ENCODE data around the gene MFAP4. TPM values are rescaled to one million over a fixed set of nuclear protein-coding genes. Genes with fewer than 3 reads are reported as not detected.

The MFAP4 gene
- total RNA-seq, 1 experiment from 2014 or later = 4.0 TPM

GRCh38 chr17:19377602-19378415, 9.2 kb downstream of the MFAP4 start (continued):
- no peak for TF ChIP-seq RORB (CRISPR knock-in tag; IDR thresholded peaks at IDR 0.05)
- no peak for TF ChIP-seq EMX1 (CRISPR knock-in tag; IDR thresholded peaks at IDR 0.05)
- peak; percentile 81 for TF ChIP-seq NFYB (CRISPR knock-in tag; conservative IDR thresholded peaks at IDR 0.05; ENCODE audit: low read depth)
- TF ChIP-seq E2F1 (CRISPR knock-in tag; IDR thresholded peaks at IDR 0.05) = no peak
- TF ChIP-seq USF1 (CRISPR knock-in tag; IDR thresholded peaks at IDR 0.05) = peak; percentile 9; the same call in 1 of the 2 replicates
- TF ChIP-seq ZMAT4 (CRISPR knock-in tag; IDR thresholded peaks at IDR 0.05) = no peak
- no peak for TF ChIP-seq IRF1 (CRISPR knock-in tag; IDR thresholded peaks at IDR 0.05)
- no peak for TF ChIP-seq ATF3 (CRISPR knock-in tag; conservative IDR thresholded peaks at IDR 0.05)
- no peak for TF ChIP-seq PRRX2 (CRISPR knock-in tag; IDR thresholded peaks at IDR 0.05)
- peak; percentile 65; the same call in 1 of the 2 replicates for TF ChIP-seq MAX (CRISPR knock-in tag; IDR thresholded peaks at IDR 0.05)
- TF ChIP-seq FOXK1 (CRISPR knock-in tag; IDR thresholded peaks at IDR 0.05) = peak; percentile 48
- no peak for TF ChIP-seq CTCF (IDR thresholded peaks at IDR 0.05)
- peak; percentile 26; the same call in 1 of the 2 replicates for TF ChIP-seq GABPB1 (CRISPR knock-in tag; IDR thresholded peaks at IDR 0.05)
- TF ChIP-seq FOXP4 (CRISPR knock-in tag; IDR thresholded peaks at IDR 0.05) = peak; percentile 20; the same call in 1 of the 2 replicates
- no peak for TF ChIP-seq MXD4 (CRISPR knock-in tag; IDR thresholded peaks at IDR 0.05; ENCODE audit: borderline replicate concordance)
- no peak for TF ChIP-seq RELA (CRISPR knock-in tag; IDR thresholded peaks at IDR 0.05; ENCODE audit: borderline replicate concordance)
- TF ChIP-seq AFF4 (CRISPR knock-in tag; IDR thresholded peaks at IDR 0.05; ENCODE audit: borderline replicate concordance) = no peak
- TF ChIP-seq ETV6 (CRISPR knock-in tag; IDR thresholded peaks at IDR 0.05) = peak; percentile 67
- TF ChIP-seq ZNF532 (CRISPR knock-in tag; IDR thresholded peaks at IDR 0.05; ENCODE audit: borderline replicate concordance) = no peak
- no peak for TF ChIP-seq FOXJ3 (CRISPR knock-in tag; IDR thresholded peaks at IDR 0.05; ENCODE audit: borderline replicate concordance)
- no peak for TF ChIP-seq NR1H2 (CRISPR knock-in tag; IDR thresholded peaks at IDR 0.05)
- TF ChIP-seq KAT7 (CRISPR knock-in tag; IDR thresholded peaks at IDR 0.05; ENCODE audit: borderline replicate concordance) = no peak
